HEK293T (cell line): Measurements from ENCODE around the gene NLGN2.
"Not testable (repeated sequence)": the region's sequence is repeated elsewhere in the genome, so short reads cannot be mapped to it uniquely, and the experiment has no call there.

Source experiments
- CTBP1 ChIP-seq: fragments of 450-650 bp; IDR thresholded peaks from 2 replicates; pipeline ENCODE4 v1.6.1; 2016; ENCODE audit warnings: borderline replicate concordance
- ELF4 ChIP-seq: fragments of 450-650 bp; IDR thresholded peaks from 2 replicates; pipeline ENCODE4 v1.6.1; 2017; ENCODE audit warnings: antibody characterized with exemption
- FOXA1 ChIP-seq: fragments of 450-650 bp; IDR thresholded peaks from 2 replicates; pipeline ENCODE4 v1.6.1; 2016; ENCODE audit warnings: mild to moderate bottlenecking
- FOXK2 ChIP-seq: fragments of 450-650 bp; IDR thresholded peaks from 2 replicates; pipeline ENCODE4 v1.6.1; 2016; ENCODE audit warnings: mild to moderate bottlenecking
- FOXM1 ChIP-seq: fragments of 450-650 bp; IDR thresholded peaks from 2 replicates; pipeline ENCODE4 v1.6.1; 2017; ENCODE audit warnings: mild to moderate bottlenecking, borderline replicate concordance
- SP1 ChIP-seq: fragments of 450-650 bp; IDR thresholded peaks from 2 replicates; pipeline ENCODE4 v1.6.1; 2017
- SUZ12 ChIP-seq: fragments of 450-650 bp; IDR thresholded peaks from 2 replicates; pipeline ENCODE4 v1.6.1; 2016; ENCODE audit warnings: mild to moderate bottlenecking
- TARDBP ChIP-seq: fragments of 450-650 bp; IDR thresholded peaks from 2 replicates; pipeline ENCODE4 v1.6.1; 2016

DNA sequence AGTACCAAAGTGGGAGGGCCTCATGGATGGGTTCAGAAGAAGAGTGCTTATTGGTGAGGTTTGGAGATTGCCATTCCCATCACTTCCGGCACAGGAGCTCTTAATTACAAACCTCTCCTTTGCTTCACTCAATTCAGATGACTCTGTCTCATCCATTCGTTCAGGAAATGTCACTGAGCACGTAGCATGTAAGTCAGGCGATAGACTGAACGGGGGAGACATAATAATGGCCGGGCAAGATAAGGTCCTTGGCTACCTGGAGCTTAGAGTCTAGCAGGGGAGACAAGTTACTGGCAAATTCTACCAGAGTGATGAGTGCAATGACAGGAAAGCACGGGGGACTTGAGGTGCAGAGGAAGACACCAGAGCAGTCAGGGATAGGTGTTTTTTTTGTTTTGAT lies 41.7 kb upstream of the NLGN2 start:
- not testable (repeated sequence) for TF ChIP-seq FOXK2, FOXM1, ELF4, SUZ12, TARDBP, FOXA1, SP1, CTBP1
